Dermis blood vessel endothelial cell (primary cell): ENCODE results near the gene HHLA2. TPM values are rescaled to one million over a fixed set of nuclear protein-coding genes. Genes with fewer than 3 reads are reported as not detected.
A peak's percentile ranks its signal among the peaks of the same experiment; 100 is the strongest.

Source experiments
- DNase-seq: peaks from one replicate; pipeline ENCODE4 v3.0.0; 2010
- total RNA-seq: library from RNA; depleted of rRNA; stranded (reverse); fragments of >200 nt; gene quantifications from 2 replicates; pipeline ENCODE4 v1.2.3, GENCODE V29; 2014

The HHLA2 gene
- total RNA-seq, 1 donor from 2014 or later = under 0.01 TPM

DNA sequence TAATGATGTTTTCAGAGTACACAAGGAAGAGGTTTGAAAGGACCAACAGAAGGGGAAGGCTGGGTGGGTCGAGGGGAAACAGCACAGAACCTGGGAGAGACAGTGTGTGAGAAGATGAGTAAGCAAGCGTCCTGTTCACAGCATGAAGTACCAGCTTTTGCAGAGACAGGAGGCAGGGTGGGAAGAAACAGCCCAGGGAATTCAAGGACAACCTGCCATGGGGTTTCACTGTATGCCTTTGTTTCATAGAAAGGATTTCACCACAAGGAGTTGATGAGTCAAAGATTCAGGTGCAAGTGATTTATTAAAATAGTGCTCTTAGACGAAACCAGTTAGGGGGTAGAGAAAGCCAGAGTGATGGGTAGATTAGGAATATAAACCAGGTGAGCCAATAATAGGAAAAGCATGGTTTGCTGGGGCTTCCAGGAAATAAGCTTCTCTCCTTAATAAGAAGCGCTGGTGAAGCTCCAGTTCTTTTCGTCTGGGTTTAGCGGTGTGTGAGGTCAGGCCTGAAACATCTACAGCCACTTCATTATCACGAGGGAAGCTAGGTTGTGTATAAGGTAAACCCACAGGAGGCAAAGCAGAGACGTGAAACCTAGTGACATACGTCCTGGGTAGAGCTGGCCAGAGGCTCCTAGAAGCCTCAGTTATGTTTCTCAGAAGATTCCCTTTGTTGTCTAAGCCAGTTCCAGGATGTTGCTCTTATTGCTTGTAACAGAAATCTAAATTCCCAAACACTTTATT lies 3.9 kb downstream of the HHLA2 start:
- DNase-seq = no peak

DNA sequence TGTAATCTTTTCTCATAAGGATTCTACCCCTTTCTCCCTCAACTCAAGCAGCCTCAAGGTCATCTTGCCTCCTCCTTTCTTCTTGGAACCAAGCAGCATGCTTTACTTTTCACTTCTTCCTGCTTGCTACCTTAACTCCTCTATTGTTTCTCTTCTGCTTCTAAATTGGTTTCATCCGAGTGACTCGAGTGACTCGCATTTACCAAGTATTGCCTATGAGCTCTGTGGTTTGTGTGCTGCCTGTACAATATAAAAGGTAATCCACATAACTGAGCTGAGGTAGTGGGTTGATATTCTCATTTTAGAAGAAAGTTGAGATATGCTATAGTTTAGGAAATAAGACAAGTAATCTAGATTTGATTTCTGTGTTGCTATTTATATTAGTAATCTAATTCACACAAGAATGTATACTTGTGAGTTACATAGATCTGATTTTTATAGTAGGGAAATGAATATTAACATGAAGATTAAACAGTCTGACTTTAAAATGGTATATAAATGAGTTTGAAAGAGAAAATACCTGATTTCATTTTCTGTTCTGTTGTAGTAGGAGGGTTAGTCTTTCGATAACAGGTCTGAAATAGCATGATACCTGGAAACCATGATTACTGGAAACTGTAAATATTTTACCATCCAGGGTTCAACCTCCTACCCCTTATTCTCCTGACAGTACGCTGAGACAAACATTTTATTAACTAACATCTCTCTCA lies 5.5 kb downstream of the HHLA2 start:
- DNase-seq = no peak

DNA sequence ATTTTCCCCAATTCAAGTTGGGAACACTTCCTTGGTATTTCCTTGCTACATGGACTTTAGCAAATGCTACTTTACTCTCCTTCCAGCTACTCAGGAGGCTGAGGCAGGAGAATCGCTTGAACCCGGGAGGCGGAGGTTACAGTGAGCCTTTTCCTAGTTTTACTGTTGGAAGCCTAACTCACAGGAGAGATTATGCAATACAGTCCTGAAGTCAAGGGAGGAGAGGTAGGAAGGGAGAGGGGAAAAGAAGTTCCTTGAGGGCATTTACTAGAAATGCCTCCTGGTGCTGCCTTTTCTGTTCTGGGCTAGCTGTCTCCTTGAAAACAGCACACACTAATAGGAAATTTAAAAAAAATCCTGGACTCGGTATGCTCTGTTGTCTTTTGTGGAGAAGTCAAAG lies 6.2 kb downstream of the HHLA2 start:
- no peak for DNase-seq

- DNase-seq = no peak
Observed at GRCh38 chr3:108305484-108306172, 9.3 kb downstream of the HHLA2 start.

DNA sequence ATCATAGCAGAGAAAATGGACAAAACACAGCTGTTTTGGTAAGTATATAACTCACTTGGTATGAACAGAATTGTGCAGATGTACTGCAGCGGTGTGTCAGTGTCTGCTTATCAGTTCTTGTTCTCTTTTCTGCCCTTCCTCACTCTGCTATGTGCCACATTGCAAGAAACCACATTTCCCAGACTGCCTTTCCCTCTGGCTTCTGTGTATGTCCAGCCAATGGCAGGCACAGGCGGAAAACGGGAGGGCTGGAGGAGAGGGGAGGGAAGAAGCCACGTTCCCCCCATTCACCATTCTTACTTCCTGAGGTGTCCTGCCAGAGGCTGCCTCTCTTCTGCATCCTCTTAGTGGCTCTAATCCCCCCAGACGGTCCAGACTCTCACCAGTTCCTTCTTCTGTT lies 15.4 kb downstream of the HHLA2 start:
- DNase-seq = no peak

DNA sequence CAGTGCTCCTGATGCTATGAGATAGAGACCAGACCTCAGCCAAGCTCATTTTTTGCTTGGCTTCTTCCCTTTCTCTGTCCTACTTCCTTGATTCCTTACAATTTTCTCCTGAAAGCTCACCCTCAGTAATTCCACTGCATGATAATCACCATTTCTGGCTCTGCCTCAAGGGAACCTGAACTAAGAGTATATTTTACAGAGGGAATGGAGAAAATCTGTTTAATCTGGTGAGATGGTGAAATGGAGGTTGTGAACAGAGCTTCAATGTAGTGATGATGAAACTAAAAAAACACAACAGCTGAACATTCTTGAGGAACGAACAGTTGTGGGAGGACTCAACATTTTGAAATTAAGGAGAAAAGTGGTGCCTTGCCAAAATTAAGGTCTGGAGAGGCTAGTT lies 16.3 kb downstream of the HHLA2 start:
- no peak for DNase-seq

DNA sequence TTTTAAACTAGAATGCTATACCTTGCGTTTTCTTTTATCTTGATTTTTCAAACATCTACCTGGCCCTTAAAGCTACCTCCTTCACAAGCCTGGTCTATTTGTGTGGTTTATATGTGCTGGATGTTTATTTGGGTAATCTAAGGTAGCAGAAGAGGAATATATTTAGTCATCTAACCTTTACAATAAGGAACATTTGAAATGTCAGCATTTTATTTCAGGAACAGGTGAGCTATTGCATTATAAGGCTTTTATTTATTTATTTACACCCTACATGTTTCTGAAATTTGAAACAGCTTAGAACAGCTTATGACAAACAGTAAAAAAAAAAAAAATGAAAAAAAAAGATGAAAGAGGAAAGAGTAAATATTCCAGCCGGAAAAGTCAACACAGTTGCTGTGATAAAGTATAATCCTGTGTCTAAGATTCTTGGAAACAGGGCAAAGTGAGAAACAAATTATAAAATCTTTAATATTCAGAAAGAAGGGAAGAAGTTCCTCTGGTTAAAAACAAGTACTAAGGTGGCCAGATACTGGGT lies 19.5 kb downstream of the HHLA2 start:
- no peak for DNase-seq

DNA sequence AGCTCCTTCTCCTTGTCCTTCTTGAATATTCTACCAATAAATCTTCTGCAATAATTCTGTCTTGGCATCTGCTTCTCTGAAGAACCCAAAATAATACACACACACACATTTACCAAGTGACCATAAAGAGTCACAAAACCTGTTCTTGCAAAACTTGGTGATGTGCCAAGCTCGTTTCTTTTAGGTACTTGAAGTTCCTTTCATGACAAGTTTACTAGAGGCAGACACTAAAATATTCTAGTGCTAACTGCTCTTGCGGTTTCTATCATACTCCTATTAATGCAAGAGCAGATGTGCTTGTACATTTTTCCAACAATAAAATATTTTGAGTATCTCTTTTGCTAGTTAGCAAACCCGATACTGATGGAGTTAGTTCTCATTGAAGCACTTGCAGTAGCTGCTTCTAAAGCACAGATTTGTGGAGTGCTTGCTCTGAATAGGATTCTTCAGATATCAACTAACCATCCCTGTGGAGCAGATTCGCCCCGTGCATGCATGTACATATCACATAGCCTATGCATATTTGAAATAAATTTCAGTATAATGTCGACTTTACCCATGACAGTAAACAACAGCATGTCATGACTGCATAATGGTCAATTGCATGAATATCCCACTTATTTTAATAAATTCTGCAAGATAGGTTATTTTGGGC lies 23.2 kb downstream of the HHLA2 start:
- no peak for DNase-seq

GRCh38 chr3:108320746-108321350 lies 24.5 kb downstream of the HHLA2 start:
- no peak for DNase-seq

- DNase-seq = peak; percentile 11
Observed at GRCh38 chr3:108322352-108322751, 26.0 kb downstream of the HHLA2 start.

- no peak for DNase-seq
Observed at GRCh38 chr3:108324177-108324576, 27.8 kb downstream of the HHLA2 start.

GRCh38 chr3:108327168-108327567 lies 30.8 kb downstream of the HHLA2 start:
- no peak for DNase-seq

DNA sequence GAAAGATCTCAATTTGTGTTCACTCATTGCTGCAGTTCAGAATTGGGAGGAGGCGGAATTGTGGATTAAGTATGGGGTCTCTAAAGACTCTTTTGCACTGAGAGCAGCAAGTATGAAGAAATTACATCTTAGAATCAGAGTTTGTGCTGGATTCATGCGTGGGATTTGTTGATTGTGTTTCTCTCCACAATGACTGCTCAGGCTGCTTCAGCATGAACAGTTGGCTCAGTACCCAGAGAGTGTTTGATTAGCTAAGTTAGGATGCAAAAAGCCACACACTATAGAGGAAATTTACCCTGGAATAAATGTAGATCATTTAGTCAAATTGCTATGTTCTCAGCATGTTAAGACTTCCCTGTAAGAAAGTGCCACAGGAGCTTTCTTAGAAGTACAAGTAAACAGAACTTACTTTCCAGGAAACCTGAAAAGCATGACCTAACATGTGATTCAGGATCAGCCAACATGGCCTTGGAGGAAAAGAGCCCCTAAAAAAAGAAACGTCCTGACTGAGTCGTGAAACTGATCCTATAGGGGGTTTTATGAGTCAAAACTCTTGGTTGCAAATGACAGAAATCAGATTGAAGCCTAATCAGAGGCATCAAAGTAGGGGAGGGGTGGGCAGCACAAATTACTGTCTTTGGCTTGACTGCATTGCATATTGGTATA lies 32.6 kb downstream of the HHLA2 start:
- DNase-seq = no peak

- no peak for DNase-seq
Observed at GRCh38 chr3:108329508-108329907, 33.2 kb downstream of the HHLA2 start.

- DNase-seq = no peak
Observed at GRCh38 chr3:108329947-108330346, 33.6 kb downstream of the HHLA2 start.

- no peak for DNase-seq
Observed at GRCh38 chr3:108331792-108332191, 35.4 kb downstream of the HHLA2 start.

GRCh38 chr3:108333961-108334360 lies 37.6 kb downstream of the HHLA2 start:
- DNase-seq = no peak

- DNase-seq = no peak
Observed at GRCh38 chr3:108334701-108335100, 38.4 kb downstream of the HHLA2 start.

- no peak for DNase-seq
Observed at GRCh38 chr3:108338901-108339545, 42.7 kb downstream of the HHLA2 start.

GRCh38 chr3:108341911-108342310 lies 45.6 kb downstream of the HHLA2 start:
- no peak for DNase-seq

- peak; percentile 56 for DNase-seq
Observed at GRCh38 chr3:108342837-108343486, 46.6 kb downstream of the HHLA2 start.
